NOMO-1 treated with DMSO at 0.1 percent for 48 hours (cell line): Measurements from ENCODE around the gene COL27A1.

ENCODE experiments used
- DNase-seq: peaks from one replicate; lab custom pipeline; 2025; ENCODE audit not compliant: unreplicated experiment; lab: John Stamatoyannopoulos, UW

The COL27A1 gene

DNA sequence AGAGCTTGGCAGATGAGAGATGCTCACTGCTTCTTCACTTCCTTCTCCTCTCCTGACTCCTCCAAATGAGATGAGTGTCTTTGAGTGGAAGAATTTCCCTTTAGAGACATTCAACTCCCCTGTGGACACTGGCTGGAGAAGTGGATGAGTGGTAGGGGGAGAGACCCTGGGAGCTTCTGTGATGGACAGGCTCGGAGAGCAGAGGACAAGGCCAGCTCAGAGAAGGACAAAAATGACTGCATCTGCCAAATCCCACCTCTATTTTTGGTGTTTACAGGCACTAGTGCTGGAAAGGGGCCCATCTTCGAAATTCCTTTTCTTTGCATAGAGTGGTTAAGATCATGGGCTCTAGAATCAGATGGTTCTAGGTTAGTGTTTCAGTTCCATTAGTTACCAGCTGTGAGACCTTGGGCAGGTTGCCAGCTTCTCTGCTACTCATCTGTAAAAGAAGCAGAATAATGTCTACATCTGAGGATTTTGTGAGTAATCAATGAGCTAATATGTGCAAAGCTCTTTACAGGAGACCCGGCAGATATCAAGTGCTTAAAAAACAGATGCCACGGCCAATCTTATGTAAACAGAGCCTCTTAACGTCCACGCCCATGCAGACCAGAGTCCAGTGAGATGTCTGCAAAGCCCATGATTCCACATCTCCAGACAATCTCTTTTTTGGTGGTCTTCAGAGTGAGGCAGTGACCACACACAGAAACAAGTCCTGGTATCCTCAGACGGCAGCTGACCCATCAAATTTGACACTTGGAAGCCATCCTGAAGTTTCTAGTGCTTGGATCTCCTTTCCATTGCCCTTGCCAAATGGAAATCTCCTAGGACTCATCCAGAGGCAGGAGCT is 13.6 kb upstream of the COL27A1 start:
- DNase-seq = no peak

DNA sequence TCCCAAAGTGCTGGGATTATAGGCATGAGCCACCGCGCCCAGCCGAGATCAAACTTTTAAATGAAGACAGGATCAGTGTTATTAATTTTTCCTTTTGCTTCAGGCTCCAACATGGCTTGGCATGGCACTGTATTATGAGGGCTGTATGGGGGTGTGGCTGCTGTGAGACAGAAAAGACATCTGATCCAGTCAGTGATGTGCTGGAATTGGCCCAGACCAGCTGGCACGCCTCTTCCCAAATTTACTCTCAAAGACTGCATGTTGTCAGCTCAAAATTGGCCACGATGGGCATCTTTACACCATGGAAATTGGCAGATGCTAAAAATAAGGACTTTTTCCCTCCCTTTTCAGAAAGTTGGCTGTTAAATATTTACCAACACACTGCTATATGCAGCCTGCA is 12.1 kb upstream of the COL27A1 start:
- DNase-seq = no peak

DNA sequence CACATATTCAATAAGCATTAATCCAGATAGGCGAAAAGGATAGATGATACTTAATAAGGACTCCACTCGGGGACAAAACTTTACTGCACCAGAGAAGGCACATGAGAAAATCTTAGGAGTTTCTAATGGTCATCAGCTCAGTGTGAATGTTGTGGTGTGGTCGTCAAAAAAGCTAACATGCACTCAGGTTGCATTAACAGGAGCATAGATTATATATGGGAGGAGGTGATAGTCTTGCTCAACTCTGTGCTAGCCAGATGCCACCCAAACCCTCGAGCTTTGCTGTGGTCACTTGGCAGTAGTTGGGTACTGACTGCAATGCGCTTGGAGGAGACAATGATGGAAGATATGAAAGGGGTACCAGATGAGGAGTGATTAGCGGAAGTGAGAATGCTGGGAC is 8.6 kb upstream of the COL27A1 start:
- DNase-seq = peak; percentile 11

DNA sequence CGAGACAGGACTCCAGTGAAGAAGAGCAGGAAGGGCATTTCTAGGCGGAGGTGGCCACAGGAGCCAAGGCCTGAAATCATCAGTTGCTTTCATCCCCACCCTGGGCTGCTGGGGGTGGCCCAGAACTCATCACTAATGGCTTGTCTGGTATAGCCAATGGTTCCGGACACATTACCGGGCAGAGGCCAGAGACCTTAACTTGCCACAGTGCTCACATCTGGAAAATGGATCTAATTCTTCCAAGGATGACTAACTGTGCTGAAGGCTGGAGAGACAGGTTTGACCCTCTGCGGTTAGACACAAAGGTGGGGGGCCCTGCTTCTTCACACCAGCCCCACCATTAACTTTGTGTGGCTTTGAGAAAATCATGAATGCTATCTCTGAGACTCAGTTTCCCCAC is 6.2 kb upstream of the COL27A1 start:
- no peak for DNase-seq

DNA sequence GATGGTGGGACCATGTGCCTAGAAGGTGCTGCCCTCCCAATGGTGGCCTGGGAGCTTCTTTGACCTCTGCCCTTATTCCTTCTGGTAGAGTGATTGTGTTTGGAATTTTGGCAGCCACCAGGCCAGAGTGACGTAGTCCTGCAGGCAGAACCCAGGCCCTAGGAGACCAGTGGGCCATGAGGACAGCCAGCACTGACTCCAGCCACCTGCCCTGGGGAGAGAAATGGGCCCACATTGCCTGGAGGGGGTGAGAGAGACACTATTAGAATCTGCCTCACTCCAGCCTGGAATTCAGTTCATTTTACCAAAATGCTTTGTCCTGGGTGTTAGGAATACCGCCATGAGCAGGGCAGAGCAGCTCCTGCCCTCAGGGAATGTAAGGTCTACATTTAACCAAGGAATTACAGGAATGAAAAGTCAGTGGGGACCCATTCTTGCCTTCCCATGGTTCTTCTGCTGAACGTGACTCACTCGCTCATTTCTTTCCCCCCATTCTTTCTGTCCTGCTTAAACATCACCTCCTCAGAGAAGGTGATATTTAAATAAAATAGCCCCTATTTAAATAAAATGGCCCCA is 5.5 kb upstream of the COL27A1 start:
- DNase-seq = no peak

GRCh38 chr9:114150608-114151007 is 4.7 kb upstream of the COL27A1 start:
- no peak for DNase-seq

- no peak for DNase-seq
These were observed 3.8 kb upstream of the COL27A1 start for GRCh38 chr9:114151426-114151956.

DNA sequence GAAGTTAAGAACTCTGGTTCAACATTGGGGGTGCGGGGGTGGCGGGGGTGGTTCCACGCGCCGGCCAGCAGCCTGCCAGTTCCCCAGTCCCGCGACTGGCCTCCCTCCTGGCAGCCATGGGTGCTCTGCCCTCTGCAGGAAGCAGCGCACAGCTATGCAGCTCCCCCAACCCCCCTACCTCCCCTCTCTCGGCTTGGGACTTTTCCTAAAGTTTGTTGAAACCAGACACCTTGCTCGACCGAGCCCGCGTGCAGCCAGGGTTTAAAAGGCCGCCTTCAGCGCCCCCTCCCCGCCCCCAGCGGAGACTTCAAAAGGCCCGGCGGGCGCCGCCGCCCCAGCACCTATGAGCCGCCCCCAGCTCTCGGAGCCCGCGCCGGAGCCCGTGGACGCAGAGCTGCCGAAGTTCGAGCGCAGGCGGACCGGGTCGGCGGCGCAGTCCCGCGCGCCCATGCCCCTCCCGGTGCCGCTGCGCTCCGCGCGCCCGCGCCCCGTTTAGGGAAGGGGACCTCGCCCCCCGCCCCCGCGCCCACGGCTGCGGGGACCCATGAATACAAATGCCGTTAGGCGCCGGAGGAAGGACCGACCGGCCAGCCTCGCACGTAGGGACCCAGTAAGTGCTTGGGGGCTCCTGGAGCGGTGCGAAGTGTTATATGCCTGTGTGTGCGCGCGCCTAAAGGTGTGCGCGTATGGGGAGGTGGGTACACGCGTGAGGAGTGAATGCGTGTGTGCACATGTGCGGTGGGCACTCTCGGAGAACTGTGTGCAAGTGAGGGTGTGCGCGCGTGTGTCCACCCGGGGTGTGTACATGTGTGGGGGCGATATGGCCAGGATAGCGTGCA is 1.4 kb upstream of the COL27A1 start:
- no peak for DNase-seq

GRCh38 chr9:114154600-114155102 is 686 bp upstream of the COL27A1 start:
- no peak for DNase-seq

- peak; percentile 32 for DNase-seq
These were observed 789 bp downstream of the COL27A1 start for GRCh38 chr9:114155995-114156656.

DNA sequence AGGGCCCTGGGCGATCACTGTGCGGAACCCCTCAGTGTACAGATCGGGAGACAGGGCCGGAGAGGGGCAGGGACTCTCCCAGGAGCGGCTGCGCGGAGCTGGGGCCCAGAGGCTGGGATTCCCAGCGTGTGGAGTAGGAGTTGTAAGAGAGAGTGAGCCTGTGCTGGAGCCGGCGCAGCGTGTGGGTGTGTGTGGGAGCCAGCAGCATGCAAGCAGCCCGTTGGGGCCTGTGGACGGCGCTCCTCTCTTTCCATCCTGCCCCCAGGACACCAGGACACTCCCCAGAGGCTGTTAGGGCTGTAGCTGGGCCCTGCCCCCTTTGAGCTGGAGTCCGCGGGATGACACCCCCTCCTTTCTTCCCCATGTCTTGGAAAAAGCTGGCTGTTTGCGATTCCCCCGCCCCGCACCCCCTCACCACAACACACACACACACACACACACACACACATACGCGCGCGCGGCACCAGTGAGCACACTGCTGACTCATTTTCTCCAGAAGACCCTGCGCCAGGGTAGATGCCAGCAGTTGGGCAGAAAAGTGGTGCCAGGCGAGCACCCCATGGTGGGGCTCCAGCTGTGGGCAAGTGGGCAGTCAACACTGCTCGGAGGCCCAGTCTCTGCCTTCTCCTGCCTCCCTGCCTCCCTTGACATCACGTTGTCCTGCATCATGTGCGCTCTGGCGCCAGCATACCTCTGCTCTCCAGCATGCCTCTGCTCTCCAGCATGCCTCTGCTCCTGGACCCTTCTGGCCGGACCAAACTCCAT is 1.5 kb downstream of the COL27A1 start:
- DNase-seq = no peak

- DNase-seq = no peak
These were observed 2.3 kb downstream of the COL27A1 start for GRCh38 chr9:114157516-114158176.

- DNase-seq = no peak
These were observed 3.3 kb downstream of the COL27A1 start for GRCh38 chr9:114158482-114159130.

- DNase-seq = no peak
These were observed 4.4 kb downstream of the COL27A1 start for GRCh38 chr9:114159691-114160090.

DNA sequence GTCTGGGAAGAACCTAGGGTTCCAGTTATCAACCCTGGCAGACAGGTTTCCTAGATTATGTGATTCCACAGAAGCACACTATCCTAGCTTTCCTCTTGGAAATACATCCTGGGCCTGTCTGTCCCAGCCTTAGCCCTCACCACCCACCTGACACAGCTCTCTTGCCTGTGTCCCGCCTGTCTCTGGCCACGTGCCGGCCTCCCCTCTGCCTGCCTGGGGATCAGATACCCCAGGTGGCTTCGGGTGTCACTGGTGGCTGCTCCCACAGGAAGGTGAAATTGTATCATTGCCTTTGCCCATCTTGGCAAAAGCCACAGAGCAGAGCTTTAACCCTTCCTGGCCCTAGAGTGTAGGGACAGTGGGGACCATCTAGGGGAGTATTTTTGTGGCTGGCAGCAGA is 6.2 kb downstream of the COL27A1 start:
- no peak for DNase-seq

GRCh38 chr9:114163517-114163951 is 8.2 kb downstream of the COL27A1 start:
- DNase-seq = no peak

- DNase-seq = no peak
These were observed 9.0 kb downstream of the COL27A1 start for GRCh38 chr9:114164191-114164794.

DNA sequence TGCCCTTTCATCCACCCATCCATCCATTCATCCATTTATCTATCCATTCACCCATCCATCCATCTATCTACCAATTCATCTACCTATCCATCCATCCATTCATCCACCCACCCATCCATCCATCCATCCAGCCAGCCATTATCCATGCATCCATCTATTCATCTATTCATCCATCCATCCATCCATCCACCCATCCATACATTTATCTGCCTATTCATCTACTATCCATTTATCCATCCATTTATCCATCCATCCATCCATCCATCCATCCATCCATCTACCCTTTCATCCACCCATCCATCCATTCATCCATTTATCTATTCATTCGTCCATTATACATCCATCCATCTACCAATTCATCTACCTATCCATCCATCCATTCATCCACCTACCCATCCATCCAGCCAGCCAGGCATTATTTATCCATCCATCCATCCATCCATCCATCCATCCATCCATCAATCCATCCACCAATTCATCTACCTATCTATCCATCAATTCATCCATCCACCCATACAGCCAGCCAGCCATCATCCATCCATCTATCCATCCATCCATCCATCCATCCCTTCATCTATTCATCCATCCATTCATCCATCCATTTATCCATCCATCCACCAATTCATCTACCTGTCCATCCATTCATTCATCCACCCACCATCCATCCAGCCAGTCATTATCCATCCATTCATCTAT is 10.2 kb downstream of the COL27A1 start:
- DNase-seq = no peak
